Kidney epithelial cell (primary cell): Measurements from ENCODE around the gene TSPAN31. TPM values are rescaled to one million over a fixed set of nuclear protein-coding genes. Genes with fewer than 3 reads are reported as not detected.
A peak's percentile ranks its signal among the peaks of the same experiment; 100 is the strongest.

Source experiments
- DNase-seq: peaks from one replicate; pipeline ENCODE4 v3.0.0-alpha.2; 2010; ENCODE audit warnings: low read depth
- H3K27me3 ChIP-seq: 2 replicates; pipeline ENCODE4 v1.6.0; 2011; ENCODE audit warnings: low read length; ENCODE audit not compliant: control insufficient read depth, insufficient read depth
- H3K36me3 ChIP-seq: 2 replicates; pipeline ENCODE4 v1.5.1; 2011; ENCODE audit warnings: low read length; ENCODE audit not compliant: control insufficient read depth, insufficient read depth
- H3K4me3 ChIP-seq: 2 replicates; pipeline ENCODE4 v1.5.1; 2011; ENCODE audit warnings: low read depth, mild to moderate bottlenecking, control low read depth, low read length
- CTCF ChIP-seq: IDR thresholded peaks from 2 replicates; pipeline ENCODE4 v1.5.1; 2011; ENCODE audit warnings: mild to moderate bottlenecking, moderate library complexity, low read length, control low read depth, inconsistent platforms; ENCODE audit not compliant: insufficient read depth, poor library complexity, severe bottlenecking
- total RNA-seq: library from RNA; depleted of rRNA; stranded (reverse); fragments of >200 nt; gene quantifications from 2 replicates; pipeline ENCODE4 v1.2.3, GENCODE V29; 2015

Gene TSPAN31
- total RNA-seq, 1 donor from 2014 or later = 77.1 TPM

GRCh38 chr12:57753756-57754337 lies 9.0 kb downstream of the TSPAN31 start:
- Histone ChIP-seq H3K36me3 (peaks cover 4% of the 10 kb centered on the region), H3K27me3 (no peaks in the 10 kb centered on the region), H3K4me3 (no peak overlapping the region)
- TF ChIP-seq CTCF = no peak
- no peak for DNase-seq

GRCh38 chr12:57754411-57755193 lies 9.8 kb downstream of the TSPAN31 start, which contains the start of gene MARCHF9:
Gene MARCHF9, plus strand, starts transcription at chr12:57755103. Its CDS starts 426 bp downstream, at chr12:57755529.
- DNase-seq = no peak
- Histone ChIP-seq H3K36me3 (peaks cover 3% of the 10 kb centered on the region), H3K27me3 (no peaks in the 10 kb centered on the region), H3K4me3 (peak within 1 kb of the TSS; percentile 62)
- no peak for TF ChIP-seq CTCF

- Histone ChIP-seq H3K4me3 (peak overlapping the region; percentile 62), H3K27me3 (no peaks in the 10 kb centered on the region), H3K36me3 (peaks cover 3% of the 10 kb centered on the region)
- no peak for TF ChIP-seq CTCF
- DNase-seq = no peak
Observed at GRCh38 chr12:57755194-57755453, 10.3 kb downstream of the TSPAN31 start.

GRCh38 chr12:57755454-57756372 lies 10.9 kb downstream of the TSPAN31 start:
- no peak for TF ChIP-seq CTCF
- peaks cover 3% of the 10 kb centered on the region for H3K36me3 ChIP-seq
- H3K4me3 ChIP-seq = peak overlapping the region; percentile 62
- no peaks in the 10 kb centered on the region for H3K27me3 ChIP-seq
- DNase-seq = no peak

GRCh38 chr12:57756406-57757341 lies 11.8 kb downstream of the TSPAN31 start:
- Histone ChIP-seq H3K4me3 (no peak overlapping the region), H3K36me3 (peaks cover 3% of the 10 kb centered on the region), H3K27me3 (no peaks in the 10 kb centered on the region)
- no peak for DNase-seq
- TF ChIP-seq CTCF = peak; percentile 83
